Measurements from ENCODE around the gene RLF. TPM values are rescaled to one million over a fixed set of nuclear protein-coding genes. Genes with fewer than 3 reads are reported as not detected.
A peak's percentile ranks its signal among the peaks of the same experiment; 100 is the strongest.

Gene RLF
- total RNA-seq, 4 donors from 2014 or later = 7.9 to 21.0 (median 12.4) TPM

- TF ChIP-seq CTCF (IDR thresholded peaks at IDR 0.05) (no peak), POLR2A (IDR thresholded peaks at IDR 0.05) (no peak)
- Histone ChIP-seq H3K27ac (no peak overlapping the region), H3K4me3 (no peak overlapping the region), H3K27me3 (no peaks in the 10 kb centered on the region), H3K9me3 (no peaks in the 10 kb centered on the region), H3K36me3 (no peaks in the 10 kb centered on the region), H3K4me1 (no peaks in the 10 kb centered on the region)
- no peak for DNase-seq
- intact Hi-C loops (cut with DNase I) = no loop called here
These were observed 87.2 kb downstream of the RLF start for GRCh38 chr1:40248412-40248811.

DNA sequence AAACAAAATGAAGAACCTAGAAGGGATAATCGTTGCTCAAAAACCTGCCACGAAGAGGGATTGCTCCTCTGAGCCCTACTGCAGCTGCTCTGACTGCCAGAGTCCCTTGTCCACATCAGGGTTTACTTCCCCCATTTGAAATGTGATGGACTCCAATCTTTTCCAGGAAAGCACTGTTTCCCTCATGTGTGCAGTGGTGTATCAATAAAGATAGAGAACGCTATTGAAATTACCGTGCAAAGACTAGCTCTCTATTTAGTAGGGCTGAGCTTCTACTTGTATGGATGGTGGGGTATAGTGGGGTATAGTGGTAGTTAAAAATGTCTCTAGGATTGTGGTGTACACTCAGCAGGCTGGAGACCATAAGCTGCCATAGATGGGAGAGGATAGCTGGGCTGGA is 90.3 kb downstream of the RLF start:
- DNase-seq = no peak
- whole genome bisulfite sequencing, 2 donors = 75 to 80% methylated on average over 4 of the region's 4 CpGs
- no peaks in the 10 kb centered on the region for H3K36me3 ChIP-seq
- intact Hi-C loops (cut with DNase I) = no loop called here
- peaks cover under 1 to 14% (median under 1%) of the 10 kb centered on the region in 3 donors for H3K4me1 ChIP-seq
- H3K27ac ChIP-seq = no peak overlapping the region
- no peak overlapping the region for H3K4me3 ChIP-seq
- H3K27me3 ChIP-seq = no peaks in the 10 kb centered on the region
- no peak for TF ChIP-seq POLR2A (IDR thresholded peaks at IDR 0.05)
- TF ChIP-seq CTCF (IDR thresholded peaks at IDR 0.05) = no peak
- H3K9me3 ChIP-seq = no peaks in the 10 kb centered on the region

GRCh38 chr1:40252601-40253000 is 91.4 kb downstream of the RLF start:
- Histone ChIP-seq H3K36me3 (no peaks in the 10 kb centered on the region), H3K4me3 (no peak overlapping the region), H3K9me3 (no peaks in the 10 kb centered on the region), H3K4me1 (peaks cover 4 to 21% (median 5%) of the 10 kb centered on the region in 3 donors), H3K27me3 (no peaks in the 10 kb centered on the region), H3K27ac (no peak overlapping the region)
- 90 to 95% methylated on average over 2 of the region's 2 CpGs for WGBS, 2 donors
- no peak for DNase-seq
- intact Hi-C loops (cut with DNase I) = no loop called here
- TF ChIP-seq POLR2A (IDR thresholded peaks at IDR 0.05) = no peak
- no peak for TF ChIP-seq CTCF (IDR thresholded peaks at IDR 0.05)

GRCh38 chr1:40255231-40255630 is 94.0 kb downstream of the RLF start:
- TF ChIP-seq CTCF (IDR thresholded peaks at IDR 0.05) (no peak), POLR2A (IDR thresholded peaks at IDR 0.05) (no peak)
- Histone ChIP-seq H3K4me1 (peaks cover 4 to 39% (median 17%) of the 10 kb centered on the region in 3 donors), H3K9me3 (no peaks in the 10 kb centered on the region), H3K4me3 (no peak overlapping the region), H3K36me3 (peaks cover 0 to 4% (median 0%) of the 10 kb centered on the region in 3 donors), H3K27me3 (no peaks in the 10 kb centered on the region), H3K27ac (no peak overlapping the region)
- DNase-seq = no peak
- intact Hi-C loops (cut with DNase I) = no loop called here

- Histone ChIP-seq H3K4me3 (peak overlapping the region; percentile 58 to 97 (median 87)), H3K9me3 (no peaks in the 10 kb centered on the region), H3K27me3 (no peaks in the 10 kb centered on the region), H3K4me1 (peaks cover 4 to 44% (median 17%) of the 10 kb centered on the region in 3 donors), H3K36me3 (peaks cover 0 to 18% (median 6%) of the 10 kb centered on the region in 3 donors), H3K27ac (peak overlapping the region; percentile 95 to 98 (median 96))
- intact Hi-C loops (cut with DNase I) = no loop called here
- no peak for TF ChIP-seq POLR2A (IDR thresholded peaks at IDR 0.05)
- no peak for TF ChIP-seq CTCF (IDR thresholded peaks at IDR 0.05)
- DNase-seq = no peak
- 61 to 62% methylated on average over 6 of the region's 6 CpGs for WGBS, 2 donors
These were observed 95.4 kb downstream of the RLF start for GRCh38 chr1:40256401-40257084.

Data from esophagus squamous epithelium (tissue), 5 donors.